PC-9 (cell line): ENCODE data around the gene TRAF4. TPM values are rescaled to one million over a fixed set of nuclear protein-coding genes. Genes with fewer than 3 reads are reported as not detected.
"Not testable (repeated sequence)": the region's sequence is repeated elsewhere in the genome, so short reads cannot be mapped to it uniquely, and the experiment has no call there.

Experiments used
- BruUV-seq: library from RNA; stranded (reverse); fragments of 400-500 nt; replicated peaks from 2 replicates; lab custom pipeline; 2021; lab: Mats Ljungman, UMichigan
- CTCF ChIA-PET: fragments of 300-600 bp; sonication (Branson Sonifier 250); formaldehyde crosslinking; loops from one replicate; lab custom pipeline; 2022; ENCODE audit warnings: antibody characterized with exemption; lab: Charles Lee
- POLR2A ChIA-PET: fragments of 300-600 bp; sonication (Branson Sonifier 250); formaldehyde crosslinking; loops from one replicate; lab custom pipeline; 2022; ENCODE audit warnings: antibody characterized with exemption; ENCODE audit not compliant: unreplicated experiment; lab: Charles Lee
- DNase-seq, 2 experiments: peaks; one replicate each; pipeline versions ENCODE4 v3.0.0 to v3.0.0-alpha.2; 2015 to 2022; ENCODE audit warnings: mixed read lengths in 1 of 2
- H2AFZ ChIP-seq: fragments of 200-600 bp; sonication (generic); 2 replicates; pipeline ENCODE4 v1.8.1; 2017; ENCODE audit warnings: antibody characterized with exemption
- H3F3A ChIP-seq: fragments of 200-600 bp; sonication (generic); 2 replicates; pipeline ENCODE4 v1.8.1; 2017; ENCODE audit warnings: antibody characterized with exemption, mild to moderate bottlenecking, low read depth; ENCODE audit not compliant: insufficient read depth
- H3K27ac ChIP-seq: fragments of 200-600 bp; sonication (generic); 2 replicates; pipeline ENCODE4 v1.6.1; 2016; ENCODE audit warnings: mixed run types
- H3K27me3 ChIP-seq: fragments of 200-600 bp; sonication (generic); 2 replicates; pipeline ENCODE4 v1.6.1; 2016; ENCODE audit warnings: low read depth, mixed run types; ENCODE audit not compliant: insufficient read depth
- H3K36me3 ChIP-seq: fragments of 200-600 bp; sonication (generic); 2 replicates; pipeline ENCODE4 v1.6.1; 2016; ENCODE audit warnings: low read depth, mixed run types
- H3K4me1 ChIP-seq: fragments of 200-600 bp; sonication (generic); replicated peaks from 2 replicates; pipeline ENCODE4 v1.6.1; 2016; ENCODE audit warnings: mixed run types; ENCODE audit not compliant: insufficient read depth
- H3K4me2 ChIP-seq: fragments of 200-600 bp; sonication (generic); 2 replicates; pipeline ENCODE4 v1.6.1; 2017; ENCODE audit warnings: mixed run types
- H3K4me3 ChIP-seq: fragments of 200-600 bp; sonication (generic); 2 replicates; pipeline ENCODE4 v1.6.1; 2016; ENCODE audit warnings: mixed run types
- H3K79me2 ChIP-seq: fragments of 200-600 bp; sonication (generic); 2 replicates; pipeline ENCODE4 v1.6.1; 2017; ENCODE audit warnings: low read depth, mixed run types
- H3K9me2 ChIP-seq: fragments of 200-600 bp; sonication (generic); 2 replicates; pipeline ENCODE4 v1.8.1; 2017; ENCODE audit warnings: mild to moderate bottlenecking; ENCODE audit not compliant: insufficient read depth
- H3K9me3 ChIP-seq: fragments of 200-600 bp; sonication (generic); 2 replicates; pipeline ENCODE4 v1.8.1; 2016; ENCODE audit warnings: low read depth; ENCODE audit not compliant: insufficient read depth
- H4K20me1 ChIP-seq: fragments of 200-600 bp; sonication (generic); 2 replicates; pipeline ENCODE4 v1.8.1; 2017; ENCODE audit not compliant: insufficient read depth
- EZH2 ChIP-seq: fragments of 200-600 bp; sonication (generic); IDR thresholded peaks from 2 replicates; pipeline ENCODE4 v1.8.0; 2017; ENCODE audit warnings: antibody characterized with exemption, low read depth
- intact Hi-C: fragments of 100-400 bp; cut with micrococcal nuclease; formaldehyde crosslinking; loops from one replicate; pipeline ENCODE4 v1.10.0; 2022; ENCODE audit not compliant: unreplicated experiment
- total RNA-seq: library from RNA; stranded (reverse); gene quantifications from 2 replicates; pipeline ENCODE4 v1.2.3, GENCODE V29; 2021
- TF ChIP-seq, protein P1 (sequence below): fragments of 200-600 bp; sonication (generic); conservative IDR thresholded peaks from 2 replicates; pipeline ENCODE4 v1.6.1; 2017; ENCODE audit warnings: mixed run types, antibody characterized with exemption, mild to moderate bottlenecking, moderate library complexity

The TRAF4 gene
- total RNA-seq, 1 experiment from 2014 or later = 159 TPM

GRCh38 chr17:28783161-28783560 is 39.4 kb downstream of the TRAF4 start:
- CTCF ChIA-PET = interaction anchor here (0.6 kb wide), 2 partner anchors 110 to 145 kb away, joined by 3 to 4 read pairs; no protein-coding TSS in a partner anchor
- H3K79me2 ChIP-seq = peaks cover 23% of the 10 kb centered on the region
- peaks cover 14% of the 10 kb centered on the region for H4K20me1 ChIP-seq

GRCh38 chr17:28788100-28788499 is 44.3 kb downstream of the TRAF4 start:
- peaks cover 19% of the 10 kb centered on the region; the same call in 1 of the 2 replicates for H3K79me2 ChIP-seq
- H3K27ac ChIP-seq = no peak overlapping the region
- H3K27me3 ChIP-seq = no peaks in the 10 kb centered on the region
- H3K36me3 ChIP-seq = no peaks in the 10 kb centered on the region
- H4K20me1 ChIP-seq = peaks cover 26% of the 10 kb centered on the region
- no peak for DNase-seq
- no peak for TF ChIP-seq EZH2
- TF ChIP-seq, protein P1, sequence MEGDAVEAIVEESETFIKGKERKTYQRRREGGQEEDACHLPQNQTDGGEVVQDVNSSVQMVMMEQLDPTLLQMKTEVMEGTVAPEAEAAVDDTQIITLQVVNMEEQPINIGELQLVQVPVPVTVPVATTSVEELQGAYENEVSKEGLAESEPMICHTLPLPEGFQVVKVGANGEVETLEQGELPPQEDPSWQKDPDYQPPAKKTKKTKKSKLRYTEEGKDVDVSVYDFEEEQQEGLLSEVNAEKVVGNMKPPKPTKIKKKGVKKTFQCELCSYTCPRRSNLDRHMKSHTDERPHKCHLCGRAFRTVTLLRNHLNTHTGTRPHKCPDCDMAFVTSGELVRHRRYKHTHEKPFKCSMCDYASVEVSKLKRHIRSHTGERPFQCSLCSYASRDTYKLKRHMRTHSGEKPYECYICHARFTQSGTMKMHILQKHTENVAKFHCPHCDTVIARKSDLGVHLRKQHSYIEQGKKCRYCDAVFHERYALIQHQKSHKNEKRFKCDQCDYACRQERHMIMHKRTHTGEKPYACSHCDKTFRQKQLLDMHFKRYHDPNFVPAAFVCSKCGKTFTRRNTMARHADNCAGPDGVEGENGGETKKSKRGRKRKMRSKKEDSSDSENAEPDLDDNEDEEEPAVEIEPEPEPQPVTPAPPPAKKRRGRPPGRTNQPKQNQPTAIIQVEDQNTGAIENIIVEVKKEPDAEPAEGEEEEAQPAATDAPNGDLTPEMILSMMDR = no peak
- H3K4me3 ChIP-seq = no peak overlapping the region
- no peaks in the 10 kb centered on the region for H3K9me3 ChIP-seq
- peaks cover 26% of the 10 kb centered on the region; the same call in 1 of the 2 replicates for H3F3A ChIP-seq
- no peaks in the 10 kb centered on the region for H3K4me1 ChIP-seq
- H2AFZ ChIP-seq = no peak overlapping the region
- ChIA-PET POLR2A (interaction anchor here (0.7 kb wide), 1 partner anchor 74 kb away, joined by 3 read pairs; no protein-coding TSS in a partner anchor), CTCF (no interaction called here)
- no peaks in the 10 kb centered on the region for H3K9me2 ChIP-seq
- BruUV-seq = no TSS peak
- H3K4me2 ChIP-seq = no peak overlapping the region
- intact Hi-C loops = no loop called here

More at GRCh38 chr17:28783161-28783560, 39.4 kb downstream of the TRAF4 start:
- Histone ChIP-seq H3K36me3 (peaks cover 11% of the 10 kb centered on the region), H3K4me3 (no peak overlapping the region), H2AFZ (no peak overlapping the region), H3K9me3 (no peaks in the 10 kb centered on the region), H3K27ac (no peak overlapping the region), H3F3A (peaks cover 24% of the 10 kb centered on the region; the same call in 1 of the 2 replicates), H3K27me3 (no peaks in the 10 kb centered on the region), H3K9me2 (no peaks in the 10 kb centered on the region), H3K4me2 (no peak overlapping the region), H3K4me1 (no peaks in the 10 kb centered on the region)
- intact Hi-C loops = no loop called here
- DNase-seq = no peak
- POLR2A ChIA-PET = no interaction called here
- TF ChIP-seq, protein P1 = no peak
- no peak for TF ChIP-seq EZH2
- no TSS peak for BruUV-seq

GRCh38 chr17:28792877-28793661 is 49.3 kb downstream of the TRAF4 start:
- intact Hi-C loops = no loop called here
- H3K9me2 ChIP-seq = no peaks in the 10 kb centered on the region
- H3K4me1 ChIP-seq = no peaks in the 10 kb centered on the region
- H3K27ac ChIP-seq = no peak overlapping the region
- POLR2A ChIA-PET = interaction anchor here (0.6 kb wide), 2 partner anchors 61 to 106 kb away, joined by 6 to 7 read pairs; no protein-coding TSS in a partner anchor
- H3K79me2 ChIP-seq = peaks cover 28% of the 10 kb centered on the region
- CTCF ChIA-PET = no interaction called here
- H3K9me3 ChIP-seq = no peaks in the 10 kb centered on the region
- peaks cover 33% of the 10 kb centered on the region for H4K20me1 ChIP-seq
- BruUV-seq = no TSS peak
- DNase-seq = no peak
- H3K4me2 ChIP-seq = no peak overlapping the region
- no peak overlapping the region for H3K4me3 ChIP-seq
- no peak for TF ChIP-seq EZH2
- TF ChIP-seq, protein P1 = no peak
- no peak overlapping the region for H2AFZ ChIP-seq
- H3F3A ChIP-seq = peaks cover 32% of the 10 kb centered on the region; the same call in 1 of the 2 replicates
- H3K36me3 ChIP-seq = no peaks in the 10 kb centered on the region
- H3K27me3 ChIP-seq = no peaks in the 10 kb centered on the region

GRCh38 chr17:28794846-28795441 is 51.1 kb downstream of the TRAF4 start:
- H3K4me3 ChIP-seq, CTCF ChIA-PET, intact Hi-C loops, H3K27ac ChIP-seq, H2AFZ ChIP-seq, H3K4me1 ChIP-seq, H3K9me3 ChIP-seq, H3K27me3 ChIP-seq, DNase-seq, H3K36me3 ChIP-seq, POLR2A ChIA-PET, H3K4me2 ChIP-seq, H3K9me2 ChIP-seq, BruUV-seq: not testable (repeated sequence)
- Histone ChIP-seq H4K20me1 (peaks cover 26% of the 10 kb centered on the region), H3F3A (peaks cover 28% of the 10 kb centered on the region; the same call in 1 of the 2 replicates), H3K79me2 (peaks cover 31% of the 10 kb centered on the region)
